ENCODE measurements around the gene CUBN.

DNA sequence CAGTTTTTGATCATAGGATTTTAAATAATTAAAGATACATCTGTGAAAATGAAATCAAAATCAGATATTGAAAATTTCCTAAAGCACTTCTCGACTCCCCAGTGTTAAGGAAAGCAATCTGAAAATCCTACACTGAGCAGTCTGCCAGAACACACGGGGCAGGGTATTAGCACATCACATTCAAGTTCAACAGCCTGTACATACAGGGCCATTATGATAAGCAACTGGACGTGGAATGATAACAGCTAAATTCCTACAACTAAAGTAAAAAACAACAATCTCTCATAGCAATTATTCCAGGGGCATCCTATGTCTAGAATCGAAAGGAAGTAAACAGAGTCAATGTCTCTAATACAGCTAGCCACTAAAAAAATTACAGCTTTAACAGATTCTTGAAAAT is 40.2 kb upstream of the CUBN start:
- TF ChIP-seq, protein P1, sequence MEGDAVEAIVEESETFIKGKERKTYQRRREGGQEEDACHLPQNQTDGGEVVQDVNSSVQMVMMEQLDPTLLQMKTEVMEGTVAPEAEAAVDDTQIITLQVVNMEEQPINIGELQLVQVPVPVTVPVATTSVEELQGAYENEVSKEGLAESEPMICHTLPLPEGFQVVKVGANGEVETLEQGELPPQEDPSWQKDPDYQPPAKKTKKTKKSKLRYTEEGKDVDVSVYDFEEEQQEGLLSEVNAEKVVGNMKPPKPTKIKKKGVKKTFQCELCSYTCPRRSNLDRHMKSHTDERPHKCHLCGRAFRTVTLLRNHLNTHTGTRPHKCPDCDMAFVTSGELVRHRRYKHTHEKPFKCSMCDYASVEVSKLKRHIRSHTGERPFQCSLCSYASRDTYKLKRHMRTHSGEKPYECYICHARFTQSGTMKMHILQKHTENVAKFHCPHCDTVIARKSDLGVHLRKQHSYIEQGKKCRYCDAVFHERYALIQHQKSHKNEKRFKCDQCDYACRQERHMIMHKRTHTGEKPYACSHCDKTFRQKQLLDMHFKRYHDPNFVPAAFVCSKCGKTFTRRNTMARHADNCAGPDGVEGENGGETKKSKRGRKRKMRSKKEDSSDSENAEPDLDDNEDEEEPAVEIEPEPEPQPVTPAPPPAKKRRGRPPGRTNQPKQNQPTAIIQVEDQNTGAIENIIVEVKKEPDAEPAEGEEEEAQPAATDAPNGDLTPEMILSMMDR (IDR thresholded peaks at IDR 0.05) = no peak
- no peak for TF ChIP-seq POLR2A (IDR thresholded peaks at IDR 0.05)
